Head of caudate nucleus (tissue), 42 donors: ENCODE data around the gene ACSS3.
"Not testable (repeated sequence)": the region's sequence is repeated elsewhere in the genome, so short reads cannot be mapped to it uniquely, and the experiment has no call there.

Experiments used
- DNase-seq, 42 donors: peaks; one replicate each; pipeline versions ENCODE4 v3.0.0 to v3.0.0-alpha.2; 2020 to 2021; ENCODE audit warnings: mixed read lengths in 7 of 42
- intact Hi-C: fragments of 100-400 bp; cut with DNase I; formaldehyde crosslinking; loops from one replicate; pipeline ENCODE4 v1.15.0; 2022

Gene ACSS3

DNA sequence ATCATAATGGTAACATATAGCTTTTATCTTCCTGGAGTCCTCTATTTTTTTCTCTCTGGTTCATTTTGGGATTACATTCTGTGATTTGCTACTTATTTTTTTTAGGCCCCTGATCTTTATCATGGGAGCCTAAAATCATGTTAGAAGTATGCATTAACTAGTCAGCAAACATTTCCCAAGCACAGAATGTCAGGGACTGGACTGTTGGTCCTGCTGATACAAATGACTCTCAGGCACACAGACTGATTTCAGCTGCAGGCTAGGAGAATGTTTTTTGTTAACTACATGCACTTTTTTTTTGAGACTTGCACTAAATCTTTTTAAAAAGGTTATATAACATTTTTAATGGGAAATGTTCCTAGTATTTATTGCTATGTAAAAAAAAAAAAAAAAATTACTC is 131.1 kb downstream of the ACSS3 start:
- intact Hi-C loops: no loop called here
- DNase-seq: no peak

DNA sequence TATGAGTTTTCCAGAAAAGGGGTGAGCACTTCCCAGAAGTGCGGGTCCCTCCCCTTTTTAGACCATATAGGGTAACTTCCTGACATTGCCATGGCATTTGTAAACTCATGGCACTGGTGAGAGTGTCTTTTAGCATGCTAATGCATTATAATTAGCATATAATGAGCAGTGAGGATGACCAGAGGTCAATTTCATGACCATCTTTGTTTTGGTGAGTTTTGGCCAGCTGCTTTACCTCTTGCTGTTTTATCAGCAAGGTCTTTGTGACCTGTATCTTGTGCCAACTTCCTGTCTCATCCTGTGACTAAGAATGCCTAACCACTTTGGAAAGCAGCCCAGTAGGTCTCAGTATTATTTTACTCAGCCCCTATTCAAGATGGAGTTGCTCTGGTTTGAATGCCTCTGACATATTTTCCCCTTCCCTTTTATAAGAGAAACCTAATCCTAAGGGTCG is 131.9 kb downstream of the ACSS3 start:
- DNase-seq, intact Hi-C loops: not testable (repeated sequence)

GRCh38 chr12:81211306-81211705 is 133.4 kb downstream of the ACSS3 start:
- no peak for DNase-seq
- intact Hi-C loops: no loop called here

DNA sequence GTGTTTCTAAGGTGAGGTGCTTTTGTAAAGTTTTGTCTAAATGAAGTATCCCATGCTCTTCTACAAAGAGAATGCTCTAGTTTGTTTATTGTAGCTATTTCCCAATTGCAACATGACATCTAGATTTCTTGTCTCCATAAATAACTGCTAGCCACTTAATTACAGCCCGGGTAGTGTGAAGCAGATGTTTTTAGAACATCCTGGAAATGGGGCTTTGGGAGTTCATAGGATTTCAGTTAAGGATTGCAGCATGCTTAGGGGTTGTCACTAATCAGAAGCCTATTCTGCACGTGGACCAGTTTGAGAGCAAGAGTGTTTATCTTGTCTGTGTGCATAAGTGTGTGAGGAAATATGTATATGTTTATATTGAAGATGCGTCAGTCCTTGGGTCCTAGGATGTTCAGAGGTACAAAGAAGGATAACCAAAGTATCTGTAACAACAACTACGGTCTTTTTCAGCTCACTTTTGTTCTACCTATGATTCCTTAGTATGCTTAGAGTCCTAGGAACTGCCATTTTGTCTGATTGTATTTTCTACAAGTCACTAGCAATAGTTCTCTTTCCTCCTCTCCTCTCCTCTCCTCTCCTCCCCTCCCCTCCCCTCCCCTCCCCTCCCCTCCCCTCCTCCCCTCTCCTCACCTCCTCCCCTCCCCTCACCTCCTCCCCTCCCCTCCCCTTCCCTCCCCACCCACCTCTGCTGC is 135.3 kb downstream of the ACSS3 start:
- intact Hi-C loops: no loop called here
- no peak for DNase-seq

- DNase-seq: no peak
- intact Hi-C loops: no loop called here
Measured at GRCh38 chr12:81216739-81217138, 138.9 kb downstream of the ACSS3 start.

DNA sequence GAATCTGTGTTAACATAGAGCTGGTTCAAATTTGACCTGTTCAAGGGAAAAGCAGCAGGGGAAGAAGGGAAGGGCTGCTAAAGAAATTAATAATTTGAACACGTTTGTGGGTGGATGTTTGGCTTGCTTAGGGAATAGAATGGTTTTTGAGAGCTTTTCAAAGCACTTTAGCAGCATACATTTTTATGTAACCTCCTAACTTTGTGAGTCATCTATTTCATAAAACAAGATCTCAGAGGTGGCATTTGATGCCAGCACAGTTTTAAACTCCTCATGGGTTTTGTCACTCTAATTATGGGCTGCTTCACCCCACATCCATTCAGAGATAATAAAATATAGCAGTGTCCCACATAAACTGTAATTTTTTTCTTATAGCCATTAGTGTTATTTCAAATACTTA is 143.8 kb downstream of the ACSS3 start:
- peak in 5 of 42 donors; percentile 11 to 44 (median 15) for DNase-seq
- intact Hi-C loops: no loop called here

- DNase-seq: peak in 1 of 42 donors; percentile 7
- intact Hi-C loops: no loop called here
Measured at GRCh38 chr12:81222846-81223592, 145.1 kb downstream of the ACSS3 start.

DNA sequence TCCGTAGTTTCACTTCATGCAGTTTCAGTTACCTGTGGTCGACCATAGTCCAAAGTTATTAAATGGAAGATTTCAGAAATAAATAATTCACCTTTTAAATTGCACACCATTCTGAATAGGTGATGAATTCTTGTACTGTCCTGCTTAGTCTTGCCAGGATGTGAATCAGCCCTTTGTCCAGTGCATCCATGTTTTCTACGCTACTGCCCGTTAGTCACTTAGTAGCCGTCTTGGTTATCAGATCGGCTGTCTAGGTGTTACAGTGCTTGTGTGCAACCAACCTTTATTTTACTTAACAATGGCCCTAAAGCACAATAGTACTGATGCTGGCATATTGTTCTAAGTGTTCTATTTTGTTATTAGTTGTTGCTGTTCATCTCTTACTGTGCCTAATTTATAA is 146.7 kb downstream of the ACSS3 start:
- intact Hi-C loops: no loop called here

GRCh38 chr12:81229759-81230158 is 151.9 kb downstream of the ACSS3 start:
- no peak for DNase-seq
- intact Hi-C loops: no loop called here

More for the DNA sequence above, 146.7 kb downstream of the ACSS3 start:
- DNase-seq: no peak

GRCh38 chr12:81231574-81232368 is 153.9 kb downstream of the ACSS3 start:
- intact Hi-C loops: no loop called here
- no peak for DNase-seq

- DNase-seq: no peak
- intact Hi-C loops: no loop called here
Measured at GRCh38 chr12:81245458-81245857, 167.6 kb downstream of the ACSS3 start.

DNA sequence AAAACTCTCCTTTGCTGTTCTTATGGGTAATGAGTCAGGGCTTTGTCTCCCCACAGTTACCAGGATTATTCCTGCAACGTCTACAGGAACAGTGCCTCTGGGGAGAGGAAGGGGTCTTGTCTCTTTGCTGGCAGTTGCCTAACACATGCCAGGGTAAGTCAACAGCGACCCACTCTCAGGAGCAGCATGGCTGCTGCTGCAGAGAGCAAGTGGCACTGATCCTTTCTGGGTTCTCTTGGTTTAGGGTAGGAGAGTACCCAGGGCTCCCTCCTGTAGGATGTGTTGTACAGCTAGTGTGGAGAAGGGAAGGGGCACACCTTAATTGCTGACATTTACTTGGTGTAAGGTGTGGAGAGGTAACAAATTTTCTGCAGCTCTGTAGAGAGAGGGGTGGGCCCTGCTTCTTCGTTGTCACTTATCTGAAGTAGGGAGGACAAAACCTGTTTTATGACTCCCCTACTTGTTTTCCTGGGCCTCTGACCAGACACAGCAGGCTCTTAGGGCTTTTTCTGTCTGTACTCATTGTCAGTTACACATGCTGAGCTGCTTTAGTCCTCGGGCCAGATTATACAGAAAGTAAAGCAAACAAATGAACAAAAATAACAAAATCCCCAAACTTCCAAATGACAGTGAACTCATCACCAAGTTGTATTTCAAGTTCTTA is 168.2 kb downstream of the ACSS3 start:
- DNase-seq: no peak
- intact Hi-C loops: no loop called here

DNA sequence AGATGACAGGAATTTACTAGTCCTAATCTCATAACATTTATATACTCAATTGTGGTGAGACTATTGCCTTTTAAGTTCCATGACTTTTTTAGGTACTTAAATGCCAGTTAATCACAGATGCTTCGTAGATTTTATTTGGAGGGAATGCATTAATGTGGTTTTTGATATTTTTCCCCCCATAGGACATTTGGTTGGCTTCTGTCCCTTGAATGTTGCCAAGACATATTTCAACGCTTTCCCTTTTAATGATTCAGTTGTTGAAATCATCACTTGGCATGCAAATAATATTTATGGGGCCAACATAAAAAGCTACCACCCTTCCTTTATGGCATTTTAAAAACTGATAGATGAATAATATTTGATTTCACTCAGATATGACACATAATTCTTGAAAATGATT is 172.1 kb downstream of the ACSS3 start:
- no peak for DNase-seq
- intact Hi-C loops: no loop called here

- DNase-seq: no peak
- intact Hi-C loops: no loop called here
Measured at GRCh38 chr12:81252228-81252627, 174.3 kb downstream of the ACSS3 start.

GRCh38 chr12:81253360-81253759 is 175.5 kb downstream of the ACSS3 start:
- DNase-seq: no peak
- intact Hi-C loops: no loop called here

DNA sequence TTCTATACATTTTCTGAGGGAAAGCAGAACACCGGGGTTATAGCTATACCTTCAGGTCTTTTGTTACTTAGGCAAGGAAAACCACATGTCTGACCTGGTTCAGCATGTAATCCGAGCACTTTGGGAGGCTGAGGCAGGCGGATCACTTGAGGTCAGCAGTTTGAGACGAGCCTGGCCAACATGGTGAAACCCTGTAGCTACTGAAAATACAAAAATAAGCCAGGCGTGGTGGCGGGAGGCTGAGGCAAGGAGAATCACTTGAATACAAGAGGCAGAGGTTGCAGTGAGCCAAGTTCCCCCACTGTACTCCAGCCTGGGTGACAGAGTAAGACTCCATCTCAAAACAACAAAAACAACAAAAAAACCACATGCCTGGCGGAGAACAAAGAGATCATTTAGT is 177.6 kb downstream of the ACSS3 start:
- DNase-seq: no peak
- intact Hi-C loops: no loop called here

DNA sequence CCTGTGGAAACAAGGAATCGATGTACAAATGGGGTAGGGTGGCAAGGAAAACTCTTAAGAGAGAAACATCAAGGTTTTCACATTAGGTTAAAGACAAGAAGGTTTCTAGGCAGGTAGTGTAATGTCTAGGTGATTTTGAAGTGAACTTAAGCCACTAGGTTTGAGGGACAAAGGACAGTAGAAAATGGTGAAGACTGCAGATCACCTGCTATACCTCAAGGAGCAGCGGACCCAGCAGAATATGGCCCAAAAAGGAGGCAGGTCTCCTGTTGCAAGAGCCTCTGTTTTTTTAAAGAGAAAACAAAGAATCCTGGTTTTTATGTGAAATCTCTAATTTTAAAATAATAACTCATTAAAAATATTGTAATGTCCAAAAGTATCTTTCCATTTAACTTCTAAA is 178.1 kb downstream of the ACSS3 start:
- no peak for DNase-seq
- intact Hi-C loops: no loop called here

- intact Hi-C loops: no loop called here
- peak in 1 of 42 donors; percentile 58 for DNase-seq
Measured at GRCh38 chr12:81257947-81258551, 180.2 kb downstream of the ACSS3 start.

DNA sequence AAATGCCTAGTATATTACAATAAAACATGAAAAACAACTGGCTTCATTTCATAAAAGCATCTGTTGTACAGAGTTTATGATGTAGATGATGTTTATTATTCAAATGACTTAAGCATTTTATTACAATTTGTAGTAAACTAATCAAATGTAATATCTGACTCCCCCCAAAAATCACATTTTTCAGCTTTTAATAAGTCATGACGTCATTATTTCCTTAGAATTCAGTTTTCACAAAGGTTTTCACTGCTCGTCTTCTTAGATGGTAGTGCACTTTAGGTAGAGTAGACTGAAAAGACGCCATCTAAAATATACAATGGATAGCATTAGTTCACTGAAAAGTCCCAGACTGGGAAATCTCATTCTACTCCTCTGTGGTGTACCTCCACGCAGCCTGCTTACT is 181.5 kb downstream of the ACSS3 start:
- no peak for DNase-seq
- intact Hi-C loops: no loop called here
